GM19193 (cell line): ENCODE measurements around the gene AGAP1.

ENCODE experiments used
- POLR2A ChIP-seq: IDR thresholded peaks from 4 replicates; pipeline ENCODE4 v1.6.1; 2011; ENCODE audit not compliant: insufficient read depth, insufficient read length; ENCODE audit errors: extremely low read depth

Gene AGAP1

GRCh38 chr2:235471186-235471747 is 22.6 kb upstream of the AGAP1 start:
- TF ChIP-seq POLR2A: no peak

GRCh38 chr2:235472443-235472842 is 21.4 kb upstream of the AGAP1 start:
- no peak for TF ChIP-seq POLR2A

- no peak for TF ChIP-seq POLR2A
These were observed 15.2 kb upstream of the AGAP1 start for GRCh38 chr2:235478609-235479008.

GRCh38 chr2:235479604-235480003 is 14.2 kb upstream of the AGAP1 start:
- TF ChIP-seq POLR2A: no peak

- no peak for TF ChIP-seq POLR2A
These were observed 13.2 kb upstream of the AGAP1 start for GRCh38 chr2:235480614-235481013.

- TF ChIP-seq POLR2A: no peak
These were observed 10.5 kb upstream of the AGAP1 start for GRCh38 chr2:235483313-235483712.

GRCh38 chr2:235485362-235485761 is 8.5 kb upstream of the AGAP1 start:
- no peak for TF ChIP-seq POLR2A

GRCh38 chr2:235486729-235487128 is 7.1 kb upstream of the AGAP1 start:
- TF ChIP-seq POLR2A: no peak

GRCh38 chr2:235489897-235490296 is 3.9 kb upstream of the AGAP1 start:
- TF ChIP-seq POLR2A: no peak

- TF ChIP-seq POLR2A: no peak
These were observed 946 bp upstream of the AGAP1 start for GRCh38 chr2:235492850-235493344.

- TF ChIP-seq POLR2A: no peak
These were observed 455 bp upstream of the AGAP1 start for GRCh38 chr2:235493402-235493774.

GRCh38 chr2:235494716-235495372 is 1.0 kb downstream of the AGAP1 start:
- TF ChIP-seq POLR2A: no peak

- TF ChIP-seq POLR2A: no peak
These were observed 1.8 kb downstream of the AGAP1 start for GRCh38 chr2:235495373-235496238.

- TF ChIP-seq POLR2A: no peak
These were observed 2.4 kb downstream of the AGAP1 start for GRCh38 chr2:235496239-235496621.

GRCh38 chr2:235497096-235497495 is 3.3 kb downstream of the AGAP1 start:
- no peak for TF ChIP-seq POLR2A

- TF ChIP-seq POLR2A: no peak
These were observed 4.7 kb downstream of the AGAP1 start for GRCh38 chr2:235498541-235498940.
